GM12873 (cell line): ENCODE results near the gene SLC2A13.

Experiments
- TF ChIP-seq, protein P1 (sequence below): IDR thresholded peaks from 2 replicates; pipeline ENCODE4 v1.5.1; 2012; ENCODE audit warnings: low read depth, mild to moderate bottlenecking, moderate library complexity, low read length, control low read depth; ENCODE audit not compliant: insufficient read depth; ENCODE audit errors: missing control alignments

The SLC2A13 gene

DNA sequence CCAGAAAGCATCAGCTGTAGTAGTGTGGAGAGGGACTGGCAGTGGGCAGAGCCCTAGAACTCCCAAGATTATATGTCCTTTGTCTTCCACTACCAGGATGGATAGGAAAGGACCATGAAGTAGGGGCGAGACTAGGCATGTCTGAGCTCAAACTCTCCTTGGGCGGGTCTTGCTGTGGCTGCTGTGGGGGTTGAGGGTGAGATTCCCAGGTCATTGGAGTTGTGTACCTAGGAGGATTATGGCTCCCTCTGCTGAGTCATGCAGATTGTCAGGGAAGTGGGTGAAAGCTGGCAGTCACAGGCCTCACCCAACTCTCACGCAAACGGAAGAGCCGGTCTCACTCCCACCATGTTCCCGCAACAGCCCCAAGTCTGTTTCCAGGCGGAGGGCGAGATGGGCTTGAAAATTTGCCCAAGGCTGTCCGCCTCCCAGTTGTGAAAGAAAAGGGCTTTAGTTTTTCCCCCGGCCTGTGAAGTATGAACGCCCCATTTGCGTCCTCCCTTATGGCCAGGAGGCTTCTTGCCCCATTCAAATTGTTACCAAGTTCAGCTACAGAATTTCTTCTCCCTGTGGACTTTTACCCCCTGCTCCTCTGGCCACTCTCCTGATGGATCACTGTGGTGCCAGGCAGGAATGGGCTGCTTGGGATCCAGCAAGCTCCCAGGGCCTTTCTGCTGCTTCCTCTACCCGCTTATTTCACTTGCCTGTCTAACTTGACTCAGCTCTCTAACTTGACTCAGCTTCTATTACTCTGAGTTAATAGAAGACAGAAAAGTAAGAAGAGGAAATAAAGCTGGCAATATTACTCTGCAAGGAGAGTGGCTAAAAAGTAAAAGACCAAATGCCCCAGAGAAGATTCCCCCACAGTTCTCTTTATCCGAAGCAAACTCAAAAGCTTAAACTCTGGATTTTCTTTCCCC, 159.3 kb downstream of the SLC2A13 start:
- TF ChIP-seq, protein P1, sequence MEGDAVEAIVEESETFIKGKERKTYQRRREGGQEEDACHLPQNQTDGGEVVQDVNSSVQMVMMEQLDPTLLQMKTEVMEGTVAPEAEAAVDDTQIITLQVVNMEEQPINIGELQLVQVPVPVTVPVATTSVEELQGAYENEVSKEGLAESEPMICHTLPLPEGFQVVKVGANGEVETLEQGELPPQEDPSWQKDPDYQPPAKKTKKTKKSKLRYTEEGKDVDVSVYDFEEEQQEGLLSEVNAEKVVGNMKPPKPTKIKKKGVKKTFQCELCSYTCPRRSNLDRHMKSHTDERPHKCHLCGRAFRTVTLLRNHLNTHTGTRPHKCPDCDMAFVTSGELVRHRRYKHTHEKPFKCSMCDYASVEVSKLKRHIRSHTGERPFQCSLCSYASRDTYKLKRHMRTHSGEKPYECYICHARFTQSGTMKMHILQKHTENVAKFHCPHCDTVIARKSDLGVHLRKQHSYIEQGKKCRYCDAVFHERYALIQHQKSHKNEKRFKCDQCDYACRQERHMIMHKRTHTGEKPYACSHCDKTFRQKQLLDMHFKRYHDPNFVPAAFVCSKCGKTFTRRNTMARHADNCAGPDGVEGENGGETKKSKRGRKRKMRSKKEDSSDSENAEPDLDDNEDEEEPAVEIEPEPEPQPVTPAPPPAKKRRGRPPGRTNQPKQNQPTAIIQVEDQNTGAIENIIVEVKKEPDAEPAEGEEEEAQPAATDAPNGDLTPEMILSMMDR: no peak

DNA sequence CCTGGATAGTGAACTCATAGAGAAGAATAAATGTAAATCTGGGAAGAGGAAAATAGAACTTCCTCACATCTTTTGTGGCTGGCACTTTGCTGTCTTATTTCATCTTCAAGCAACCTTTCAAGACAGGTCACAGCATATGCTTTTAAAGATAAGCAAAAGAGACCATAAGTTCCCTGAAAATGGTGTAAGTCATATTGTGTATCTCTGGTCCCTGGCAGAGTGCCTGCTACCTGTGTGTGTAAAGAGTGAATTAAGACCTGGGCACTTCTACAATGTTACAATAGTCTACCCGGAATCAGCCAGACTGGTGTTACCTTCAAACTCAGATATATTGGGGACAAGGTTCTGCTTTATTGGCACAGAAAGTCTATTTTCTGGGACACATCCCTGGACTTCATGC, 168.8 kb downstream of the SLC2A13 start:
- TF ChIP-seq, protein P1: no peak

DNA sequence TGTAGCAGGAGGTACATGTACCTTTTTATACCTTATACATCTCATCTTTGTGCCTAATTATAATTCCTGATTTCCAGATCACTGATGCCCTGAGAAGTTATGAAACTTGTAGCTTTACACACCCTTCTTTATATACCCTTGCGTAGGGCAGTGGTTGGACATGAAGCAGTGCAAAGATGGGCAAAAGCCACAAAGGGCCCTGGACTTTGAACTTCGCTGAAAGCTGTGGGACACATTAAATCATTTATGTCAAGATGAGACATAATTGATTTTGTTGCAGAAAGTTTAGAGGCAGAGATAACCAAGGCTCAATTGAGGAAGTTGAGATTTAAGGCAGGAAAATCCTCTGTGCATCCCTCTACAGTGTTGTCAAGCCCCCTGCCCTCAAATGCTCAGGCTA, 170.0 kb downstream of the SLC2A13 start:
- TF ChIP-seq, protein P1: no peak

DNA sequence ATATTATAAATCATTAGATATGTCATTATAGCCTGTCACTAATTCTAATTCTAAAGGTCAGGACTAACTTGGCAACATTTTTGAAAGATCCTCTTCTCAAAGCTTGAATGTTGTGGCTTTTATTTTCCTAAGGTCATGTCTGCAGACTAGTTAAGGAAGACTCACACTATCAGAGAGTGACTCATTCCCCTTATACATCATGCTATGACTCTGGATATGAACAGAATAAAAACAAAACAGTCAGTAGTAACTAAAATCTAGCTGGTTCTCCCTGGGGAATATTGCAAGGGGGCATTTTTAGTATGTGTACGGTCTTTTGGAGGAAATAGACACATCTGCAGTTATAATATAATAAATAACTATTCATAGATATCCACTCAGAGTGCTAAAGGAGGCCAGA, 170.6 kb downstream of the SLC2A13 start:
- TF ChIP-seq, protein P1: no peak

DNA sequence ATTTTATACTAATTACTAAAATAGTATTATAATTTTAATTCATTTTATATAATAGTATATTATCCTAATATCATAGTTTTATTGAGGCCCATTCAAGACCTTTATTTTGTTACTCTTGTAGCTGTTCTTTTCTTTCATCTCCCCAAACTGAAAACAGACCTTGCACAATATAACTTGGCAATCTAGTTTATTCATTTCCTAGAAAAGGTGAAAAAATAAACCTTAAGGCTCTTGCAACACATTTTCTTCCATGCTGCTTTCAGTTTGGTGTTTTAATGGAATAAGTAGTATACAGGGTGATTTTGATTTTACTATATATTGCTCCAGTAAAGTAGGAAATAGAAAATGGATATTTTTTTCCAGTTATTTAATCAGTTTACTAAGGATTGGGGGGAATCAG, 174.0 kb downstream of the SLC2A13 start:
- TF ChIP-seq, protein P1: no peak

DNA sequence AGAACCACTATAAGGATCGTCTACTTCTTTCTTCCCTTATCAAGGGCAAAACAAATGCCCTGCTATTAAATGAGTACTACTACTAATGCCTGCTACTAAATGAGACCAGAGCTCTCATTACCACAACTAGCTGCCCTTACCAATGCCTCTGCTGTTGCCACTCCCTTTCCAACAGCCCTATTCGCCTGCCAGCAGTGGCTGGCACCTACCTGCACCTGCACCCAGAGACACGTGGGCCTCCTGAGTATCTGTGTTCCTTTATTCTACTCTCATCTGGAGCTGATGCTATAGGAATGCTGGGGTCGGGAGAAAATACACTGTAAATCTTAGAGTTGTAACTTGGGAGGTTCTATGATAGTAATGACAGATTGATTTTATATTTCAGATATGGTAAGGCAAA, 174.7 kb downstream of the SLC2A13 start:
- TF ChIP-seq, protein P1: no peak

DNA sequence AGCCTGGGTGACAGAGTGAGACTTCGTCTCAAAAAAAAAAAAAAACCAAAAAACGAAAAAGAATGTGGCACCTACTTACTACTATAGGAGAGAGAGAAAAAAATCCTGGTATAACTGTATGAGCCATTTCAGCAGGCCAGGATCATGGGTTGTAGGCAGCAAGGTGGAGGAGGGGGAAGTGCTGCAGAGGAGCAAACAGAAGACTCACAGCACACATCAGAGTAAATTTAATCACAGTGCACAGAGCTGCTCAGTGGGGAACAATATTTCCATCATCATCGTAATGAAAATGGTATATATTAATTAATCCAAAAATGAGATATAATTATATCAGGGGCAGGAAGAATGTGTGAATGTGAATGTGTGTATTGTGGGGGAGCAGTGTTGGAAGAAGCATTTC, 175.8 kb downstream of the SLC2A13 start:
- TF ChIP-seq, protein P1: no peak
